ENCODE data around the gene TUBB2B.

DNA sequence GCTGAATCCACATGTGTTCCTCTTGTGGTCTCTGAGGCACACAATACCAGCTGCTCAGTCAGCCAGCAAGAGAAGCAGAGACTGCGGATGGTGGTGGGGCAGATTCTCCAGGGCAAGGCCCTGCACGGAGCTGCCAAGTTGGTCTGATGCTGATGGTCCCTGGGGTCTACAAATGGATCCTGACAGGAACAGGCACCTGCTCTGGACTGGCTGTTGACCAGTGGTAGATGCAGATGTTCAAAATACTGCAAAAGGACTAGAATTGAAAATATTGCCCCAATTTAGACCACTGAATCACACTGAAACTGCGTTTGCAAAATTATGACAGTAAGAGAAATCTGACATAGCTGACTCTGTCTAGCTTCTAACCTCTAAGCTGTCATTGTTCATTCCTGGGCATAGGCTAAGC, 40.5 kb downstream of the TUBB2B start:
- TF ChIP-seq, protein P1, sequence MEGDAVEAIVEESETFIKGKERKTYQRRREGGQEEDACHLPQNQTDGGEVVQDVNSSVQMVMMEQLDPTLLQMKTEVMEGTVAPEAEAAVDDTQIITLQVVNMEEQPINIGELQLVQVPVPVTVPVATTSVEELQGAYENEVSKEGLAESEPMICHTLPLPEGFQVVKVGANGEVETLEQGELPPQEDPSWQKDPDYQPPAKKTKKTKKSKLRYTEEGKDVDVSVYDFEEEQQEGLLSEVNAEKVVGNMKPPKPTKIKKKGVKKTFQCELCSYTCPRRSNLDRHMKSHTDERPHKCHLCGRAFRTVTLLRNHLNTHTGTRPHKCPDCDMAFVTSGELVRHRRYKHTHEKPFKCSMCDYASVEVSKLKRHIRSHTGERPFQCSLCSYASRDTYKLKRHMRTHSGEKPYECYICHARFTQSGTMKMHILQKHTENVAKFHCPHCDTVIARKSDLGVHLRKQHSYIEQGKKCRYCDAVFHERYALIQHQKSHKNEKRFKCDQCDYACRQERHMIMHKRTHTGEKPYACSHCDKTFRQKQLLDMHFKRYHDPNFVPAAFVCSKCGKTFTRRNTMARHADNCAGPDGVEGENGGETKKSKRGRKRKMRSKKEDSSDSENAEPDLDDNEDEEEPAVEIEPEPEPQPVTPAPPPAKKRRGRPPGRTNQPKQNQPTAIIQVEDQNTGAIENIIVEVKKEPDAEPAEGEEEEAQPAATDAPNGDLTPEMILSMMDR (IDR thresholded peaks at IDR 0.05), result no peak
- TF ChIP-seq EP300 (IDR thresholded peaks at IDR 0.05), result no peak
- no peak for TF ChIP-seq POLR2AphosphoS5 (IDR thresholded peaks at IDR 0.05)

Measured in upper lobe of left lung (tissue), 4 donors.